Caco-2 (cell line): ENCODE data around the gene CAPN5. TPM values are rescaled to one million over a fixed set of nuclear protein-coding genes. Genes with fewer than 3 reads are reported as not detected.

ENCODE experiments used
- BruUV-seq: library from RNA; stranded (reverse); fragments of 400-500 nt; replicated peaks from 2 replicates; lab custom pipeline; 2021; lab: Mats Ljungman, UMichigan
- CTCF ChIA-PET: fragments of 300-600 bp; sonication (Branson Sonifier 250); formaldehyde crosslinking; loops from one replicate; lab custom pipeline; 2022; ENCODE audit warnings: antibody characterized with exemption; lab: Charles Lee
- POLR2A ChIA-PET: fragments of 300-600 bp; sonication (Branson Sonifier 250); formaldehyde crosslinking; loops from one replicate; lab custom pipeline; 2022; ENCODE audit warnings: antibody characterized with exemption; lab: Charles Lee
- DNase-seq, 2 experiments: peaks; one replicate each; pipeline versions ENCODE4 v3.0.0 to v3.0.0-alpha.2; 2020 to 2022
- H3K27me3 ChIP-seq: replicated peaks from 2 replicates; pipeline ENCODE4 v1.6.0; 2011; ENCODE audit warnings: low read length; ENCODE audit not compliant: control insufficient read depth, insufficient read depth
- H3K36me3 ChIP-seq: 2 replicates; pipeline ENCODE4 v1.5.1; 2011; ENCODE audit warnings: low read length; ENCODE audit not compliant: control insufficient read depth, insufficient read depth
- H3K4me1 ChIP-seq: fragments of 250-450 bp; sonication (Bioruptor Pico); 2 replicates; pipeline ENCODE4 v1.5.1; 2020; ENCODE audit warnings: mild to moderate bottlenecking
- H3K4me3 ChIP-seq: 2 replicates; pipeline ENCODE4 v1.5.1; 2011; ENCODE audit warnings: low read depth, mild to moderate bottlenecking, control low read depth, low read length
- H3K9me3 ChIP-seq: fragments of 250-450 bp; sonication (Bioruptor Pico); 2 replicates; pipeline ENCODE4 v1.5.1; 2020; ENCODE audit warnings: mild to moderate bottlenecking, moderate library complexity
- H3K27ac Mint-ChIP-seq: one replicate; pipeline ENCODE4 v1.8.0; 2022; ENCODE audit warnings: mixed read lengths; ENCODE audit not compliant: unreplicated experiment
- H3K27me3 Mint-ChIP-seq: one replicate; pipeline ENCODE4 v1.8.0; 2022; ENCODE audit warnings: mixed read lengths; ENCODE audit not compliant: insufficient read depth, unreplicated experiment
- H3K36me3 Mint-ChIP-seq: one replicate; pipeline ENCODE4 v1.8.0; 2022; ENCODE audit warnings: mild to moderate bottlenecking, mixed read lengths; ENCODE audit not compliant: insufficient read depth, unreplicated experiment
- H3K4me1 Mint-ChIP-seq: one replicate; pipeline ENCODE4 v1.8.0; 2022; ENCODE audit warnings: low read depth, mixed read lengths; ENCODE audit not compliant: unreplicated experiment
- H3K4me3 Mint-ChIP-seq: one replicate; pipeline ENCODE4 v1.8.0; 2022; ENCODE audit warnings: mild to moderate bottlenecking, moderate library complexity, mixed read lengths; ENCODE audit not compliant: unreplicated experiment
- H3K9me3 Mint-ChIP-seq: one replicate; pipeline ENCODE4 v1.8.0; 2022; ENCODE audit warnings: mixed read lengths; ENCODE audit not compliant: unreplicated experiment
- intact Hi-C: fragments of 100-400 bp; cut with micrococcal nuclease; formaldehyde crosslinking; loops from one replicate; pipeline ENCODE4 v1.10.0; 2022; ENCODE audit not compliant: unreplicated experiment
- total RNA-seq: library from RNA; stranded (reverse); gene quantifications from 2 replicates; pipeline ENCODE4 v1.2.3, GENCODE V29; 2022
- TF ChIP-seq, protein P1 (sequence below), 2 experiments: fragments of 200-600 bp in 1 of 2; IDR thresholded peaks; 1 replicate in 1 of 2; 2 replicates in 1 of 2; pipeline versions ENCODE4 v1.5.1 to v1.8.0; 2011 to 2022; ENCODE audit warnings: antibody characterized with exemption in 1 of 2, control low read depth in 1 of 2, inconsistent platforms in 1 of 2, low read depth in 1 of 2, low read length in 1 of 2, mild to moderate bottlenecking in 1 of 2, moderate library complexity in 1 of 2; ENCODE audit not compliant: insufficient read depth in 1 of 2, severe bottlenecking in 1 of 2, unreplicated experiment in 1 of 2

CAPN5 gene
- total RNA-seq, 1 experiment from 2014 or later, result 21.2 TPM

DNA sequence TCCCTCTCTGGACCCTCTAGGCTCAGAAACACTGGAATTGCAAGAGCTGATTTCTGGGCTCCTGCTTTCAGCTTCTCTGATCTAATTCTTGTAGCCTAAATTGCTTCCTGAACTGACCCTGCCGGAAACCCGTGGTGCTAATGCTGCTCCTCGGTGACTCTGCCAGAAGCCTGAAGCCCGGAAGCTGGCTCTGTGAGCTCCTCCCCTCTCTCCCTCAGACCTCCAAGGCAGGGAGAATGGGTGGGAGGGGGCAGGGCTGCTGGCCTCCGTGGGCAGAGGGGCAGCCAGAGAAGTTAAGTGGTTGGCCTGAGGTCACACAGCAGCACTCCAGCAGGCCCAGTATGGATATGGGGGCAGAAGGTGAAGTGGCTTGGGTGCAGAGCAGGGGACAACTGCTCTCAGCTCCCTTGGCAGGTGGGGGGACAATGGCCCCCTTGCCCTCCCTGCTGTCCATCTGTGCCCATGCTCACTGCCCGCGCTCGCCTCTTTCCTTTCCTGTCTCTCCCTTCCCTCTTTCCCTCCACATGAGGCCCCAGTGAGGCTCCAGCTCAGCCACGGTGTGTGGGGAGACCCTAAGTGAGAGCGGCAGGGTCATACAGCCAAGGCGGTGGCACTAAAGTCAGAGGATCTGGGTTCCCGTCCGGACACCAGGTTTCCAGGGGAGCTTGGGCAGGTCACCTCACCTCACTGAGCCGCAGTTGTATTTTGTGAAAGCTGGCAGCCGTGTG lies 16.2 kb downstream of the CAPN5 start:
- ChIA-PET POLR2A (no interaction called here), CTCF (interaction anchor here (1.1 to 2.2 kb wide), 3 partner anchors 9 to 35 kb away, joined by 3 to 11 read pairs (median 9); no protein-coding TSS in a partner anchor)
- no peak overlapping the region for H3K4me3 Mint-ChIP-seq
- H3K27me3 Mint-ChIP-seq, result no peaks in the 10 kb centered on the region
- H3K36me3 ChIP-seq, result no peaks in the 10 kb centered on the region
- DNase-seq, result peak in 1 of 2 experiments; percentile 26
- TF ChIP-seq, protein P1, sequence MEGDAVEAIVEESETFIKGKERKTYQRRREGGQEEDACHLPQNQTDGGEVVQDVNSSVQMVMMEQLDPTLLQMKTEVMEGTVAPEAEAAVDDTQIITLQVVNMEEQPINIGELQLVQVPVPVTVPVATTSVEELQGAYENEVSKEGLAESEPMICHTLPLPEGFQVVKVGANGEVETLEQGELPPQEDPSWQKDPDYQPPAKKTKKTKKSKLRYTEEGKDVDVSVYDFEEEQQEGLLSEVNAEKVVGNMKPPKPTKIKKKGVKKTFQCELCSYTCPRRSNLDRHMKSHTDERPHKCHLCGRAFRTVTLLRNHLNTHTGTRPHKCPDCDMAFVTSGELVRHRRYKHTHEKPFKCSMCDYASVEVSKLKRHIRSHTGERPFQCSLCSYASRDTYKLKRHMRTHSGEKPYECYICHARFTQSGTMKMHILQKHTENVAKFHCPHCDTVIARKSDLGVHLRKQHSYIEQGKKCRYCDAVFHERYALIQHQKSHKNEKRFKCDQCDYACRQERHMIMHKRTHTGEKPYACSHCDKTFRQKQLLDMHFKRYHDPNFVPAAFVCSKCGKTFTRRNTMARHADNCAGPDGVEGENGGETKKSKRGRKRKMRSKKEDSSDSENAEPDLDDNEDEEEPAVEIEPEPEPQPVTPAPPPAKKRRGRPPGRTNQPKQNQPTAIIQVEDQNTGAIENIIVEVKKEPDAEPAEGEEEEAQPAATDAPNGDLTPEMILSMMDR (IDR thresholded peaks at IDR 0.05; ENCODE audit: insufficient read depth in 1 of 2, low read depth in 1 of 2, low read length in 1 of 2, severe bottlenecking in 1 of 2, unreplicated experiment in 1 of 2), result no peak
- H3K36me3 Mint-ChIP-seq, result no peaks in the 10 kb centered on the region
- no peak overlapping the region for H3K4me3 ChIP-seq
- H3K4me1 ChIP-seq, result peaks cover 12% of the 10 kb centered on the region
- intact Hi-C loops, result no loop called here
- peaks cover 16% of the 10 kb centered on the region for H3K9me3 Mint-ChIP-seq
- H3K4me1 Mint-ChIP-seq, result peaks cover 7% of the 10 kb centered on the region
- no peak overlapping the region for H3K27ac Mint-ChIP-seq
- H3K9me3 ChIP-seq, result peaks cover 9% of the 10 kb centered on the region
- H3K27me3 ChIP-seq, result no peaks in the 10 kb centered on the region
- no TSS peak for BruUV-seq

DNA sequence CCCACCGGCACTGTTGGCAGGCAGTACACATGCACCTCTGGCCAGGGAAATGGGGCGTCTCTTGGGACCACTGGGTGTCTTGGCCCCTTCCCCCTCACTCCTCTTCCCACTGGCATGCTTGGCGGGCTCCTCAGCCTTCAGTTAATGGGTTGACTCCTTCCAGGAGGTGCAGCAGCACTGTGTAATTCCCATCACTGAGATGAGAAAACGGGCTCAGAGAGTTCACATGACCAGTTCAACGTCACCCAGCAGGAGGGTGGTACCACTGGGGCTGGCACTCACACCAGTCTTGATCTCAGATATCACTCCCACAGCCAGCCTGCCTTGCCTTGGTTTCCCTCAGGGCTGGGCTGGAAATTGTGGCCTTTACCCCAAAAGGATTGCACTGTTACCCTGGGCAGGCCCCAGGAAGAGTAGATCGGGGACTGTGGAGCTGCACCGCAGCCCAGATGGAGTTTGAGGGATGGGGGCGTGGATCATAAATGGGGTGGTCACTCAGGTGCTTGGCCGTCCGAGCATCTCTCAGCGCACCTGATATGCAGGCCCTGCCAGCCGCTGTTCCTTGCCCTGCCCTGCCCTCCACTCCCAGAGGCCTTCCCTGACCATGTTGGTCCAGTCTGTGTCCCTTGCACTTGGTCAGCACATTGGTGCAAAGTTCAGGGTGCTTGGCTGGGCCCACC lies 16.9 kb downstream of the CAPN5 start:
- intact Hi-C loops, result no loop called here
- Histone ChIP-seq H3K9me3 (peaks cover 2% of the 10 kb centered on the region), H3K36me3 (no peaks in the 10 kb centered on the region), H3K4me1 (peaks cover 18% of the 10 kb centered on the region), H3K4me3 (no peak overlapping the region), H3K27me3 (no peaks in the 10 kb centered on the region)
- H3K27ac Mint-ChIP-seq, result no peak overlapping the region
- no TSS peak for BruUV-seq
- POLR2A ChIA-PET, result no interaction called here
- H3K36me3 Mint-ChIP-seq, result no peaks in the 10 kb centered on the region
- H3K27me3 Mint-ChIP-seq, result no peaks in the 10 kb centered on the region
- peak in 1 of 2 experiments; percentile 30 for DNase-seq
- TF ChIP-seq, protein P1 (IDR thresholded peaks at IDR 0.05; ENCODE audit: insufficient read depth in 1 of 2, low read depth in 1 of 2, low read length in 1 of 2, severe bottlenecking in 1 of 2, unreplicated experiment in 1 of 2), result no peak
- CTCF ChIA-PET, result interaction anchor here (1.1 to 2.2 kb wide), 2 partner anchors 10 to 36 kb away, joined by 3 to 9 read pairs; no protein-coding TSS in a partner anchor
- H3K9me3 Mint-ChIP-seq, result peaks cover 9% of the 10 kb centered on the region
- peaks cover 14% of the 10 kb centered on the region for H3K4me1 Mint-ChIP-seq
- no peak overlapping the region for H3K4me3 Mint-ChIP-seq

DNA sequence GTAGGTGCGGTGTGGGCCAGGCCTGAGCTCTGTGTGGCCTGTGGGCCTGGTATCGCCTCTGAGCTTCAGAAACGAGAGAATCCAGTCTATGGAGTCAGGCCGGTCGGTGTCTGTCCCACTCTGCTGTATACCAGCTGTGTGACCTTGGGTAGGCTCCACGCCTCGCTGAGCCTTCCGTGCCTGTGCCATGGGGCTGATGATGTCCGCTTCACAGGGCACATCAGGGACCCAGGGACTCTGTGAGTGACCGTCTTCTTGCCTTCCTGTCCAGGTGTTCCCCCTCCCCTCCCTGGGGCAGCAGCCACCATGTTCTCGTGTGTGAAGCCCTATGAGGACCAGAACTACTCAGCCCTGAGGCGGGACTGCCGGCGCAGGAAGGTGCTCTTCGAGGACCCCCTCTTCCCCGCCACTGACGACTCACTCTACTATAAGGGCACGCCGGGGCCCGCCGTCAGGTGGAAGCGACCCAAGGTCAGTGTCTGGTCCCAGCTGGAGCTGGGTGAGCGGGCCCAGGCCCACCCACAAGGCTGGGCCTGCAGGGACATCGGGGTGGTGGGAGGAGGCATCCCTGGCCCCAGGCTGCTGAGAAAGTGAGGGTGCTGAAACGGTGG lies 17.9 kb downstream of the CAPN5 start:
- Histone ChIP-seq H3K9me3 (no peaks in the 10 kb centered on the region), H3K27me3 (no peaks in the 10 kb centered on the region), H3K36me3 (no peaks in the 10 kb centered on the region), H3K4me1 (peaks cover 18% of the 10 kb centered on the region), H3K4me3 (no peak overlapping the region)
- CTCF ChIA-PET, result no interaction called here
- intact Hi-C loops, result no loop called here
- no peaks in the 10 kb centered on the region for H3K36me3 Mint-ChIP-seq
- no peaks in the 10 kb centered on the region for H3K27me3 Mint-ChIP-seq
- peaks cover 14% of the 10 kb centered on the region for H3K4me1 Mint-ChIP-seq
- TF ChIP-seq, protein P1 (IDR thresholded peaks at IDR 0.05; ENCODE audit: insufficient read depth in 1 of 2, low read depth in 1 of 2, low read length in 1 of 2, severe bottlenecking in 1 of 2, unreplicated experiment in 1 of 2), result no peak
- POLR2A ChIA-PET, result no interaction called here
- H3K9me3 Mint-ChIP-seq, result no peaks in the 10 kb centered on the region
- no TSS peak for BruUV-seq
- peak in 1 of 2 experiments; percentile 36 for DNase-seq
- H3K4me3 Mint-ChIP-seq, result no peak overlapping the region
- H3K27ac Mint-ChIP-seq, result no peak overlapping the region
